ENCODE measurements around the gene SMG6. TPM values are rescaled to one million over a fixed set of nuclear protein-coding genes. Genes with fewer than 3 reads are reported as not detected.

SMG6 gene
- total RNA-seq, 1 donor from 2014 or later: 28.8 TPM

GRCh38 chr17:2235265-2235664, 68.3 kb downstream of the SMG6 start:
- H3K4me3 ChIP-seq: no peak overlapping the region
- TF ChIP-seq CTCF (IDR thresholded peaks at IDR 0.05): no peak
- ATAC-seq (no peak), DNase-seq (no peak)
- peak overlapping the region; percentile 55 for H3K27ac ChIP-seq
- no peaks in the 10 kb centered on the region for H3K27me3 ChIP-seq
- H3K9me3 ChIP-seq: no peaks in the 10 kb centered on the region
- peaks cover 53% of the 10 kb centered on the region for H3K4me1 ChIP-seq
- intact Hi-C loops (cut with DNase I): no loop called here
- peaks cover 5% of the 10 kb centered on the region for H3K36me3 ChIP-seq

- H3K4me1 ChIP-seq: peaks cover 53% of the 10 kb centered on the region
- H3K27ac ChIP-seq: peak overlapping the region; percentile 66
- H3K9me3 ChIP-seq: no peaks in the 10 kb centered on the region
- H3K36me3 ChIP-seq: peaks cover 1% of the 10 kb centered on the region
- no peaks in the 10 kb centered on the region for H3K27me3 ChIP-seq
- TF ChIP-seq CTCF (IDR thresholded peaks at IDR 0.05): no peak
- peak; percentile 26 for ATAC-seq
- no peak overlapping the region for H3K4me3 ChIP-seq
- DNase-seq: no peak
- intact Hi-C loops (cut with DNase I): no loop called here
Observed at GRCh38 chr17:2233441-2233947, 70.1 kb downstream of the SMG6 start.

GRCh38 chr17:2232244-2232638, 71.3 kb downstream of the SMG6 start:
- Histone ChIP-seq H3K36me3 (no peaks in the 10 kb centered on the region), H3K9me3 (no peaks in the 10 kb centered on the region), H3K27me3 (no peaks in the 10 kb centered on the region), H3K27ac (peak overlapping the region; percentile 66), H3K4me3 (no peak overlapping the region), H3K4me1 (peaks cover 43% of the 10 kb centered on the region)
- ATAC-seq: peak; percentile 45
- TF ChIP-seq CTCF (IDR thresholded peaks at IDR 0.05): no peak
- DNase-seq: no peak
- intact Hi-C loops (cut with DNase I): no loop called here

- no peak for TF ChIP-seq CTCF (IDR thresholded peaks at IDR 0.05)
- Histone ChIP-seq H3K9me3 (no peaks in the 10 kb centered on the region), H3K27ac (peak overlapping the region; percentile 24), H3K4me1 (peaks cover 31% of the 10 kb centered on the region), H3K4me3 (no peak overlapping the region), H3K27me3 (no peaks in the 10 kb centered on the region), H3K36me3 (no peaks in the 10 kb centered on the region)
- DNase-seq (no peak), ATAC-seq (no peak)
- intact Hi-C loops (cut with DNase I): no loop called here
Observed at GRCh38 chr17:2230877-2231276, 72.7 kb downstream of the SMG6 start.

- H3K4me1 ChIP-seq: peaks cover 23% of the 10 kb centered on the region
- DNase-seq: no peak
Observed at GRCh38 chr17:2227025-2227699, 76.4 kb downstream of the SMG6 start.

More at GRCh38 chr17:2227025-2227699, 76.4 kb downstream of the SMG6 start:
- Histone ChIP-seq H3K27ac (no peak overlapping the region), H3K36me3 (no peaks in the 10 kb centered on the region), H3K27me3 (no peaks in the 10 kb centered on the region), H3K9me3 (no peaks in the 10 kb centered on the region), H3K4me3 (no peak overlapping the region)
- ATAC-seq: no peak
- no peak for TF ChIP-seq CTCF (IDR thresholded peaks at IDR 0.05)
- intact Hi-C loops (cut with DNase I): no loop called here
